SK-MEL-5 (cell line): ENCODE data around the gene TPM1. TPM values are rescaled to one million over a fixed set of nuclear protein-coding genes. Genes with fewer than 3 reads are reported as not detected.

Experiments
- DNase-seq: peaks from one replicate; pipeline ENCODE4 v3.0.0-alpha.2; 2016; ENCODE audit warnings: low read depth, low spot score
- in situ Hi-C: cut with HindIII; loops from 2 replicates; pipeline ENCODE4 v1.10.0; 2016; ENCODE audit warnings: low sequenced_read_pairs, high pct_unique_total_duplicates, low pct_unique_long_range_greater_than_20kb
- total RNA-seq: library from RNA; depleted of rRNA; stranded (reverse); fragments of >200 nt; shearing (Covaris generic); gene quantifications from 2 replicates; pipeline ENCODE4 v1.2.3, GENCODE V29; 2014

The TPM1 gene
- total RNA-seq, 1 experiment from 2014 or later = 29.8 TPM

DNA sequence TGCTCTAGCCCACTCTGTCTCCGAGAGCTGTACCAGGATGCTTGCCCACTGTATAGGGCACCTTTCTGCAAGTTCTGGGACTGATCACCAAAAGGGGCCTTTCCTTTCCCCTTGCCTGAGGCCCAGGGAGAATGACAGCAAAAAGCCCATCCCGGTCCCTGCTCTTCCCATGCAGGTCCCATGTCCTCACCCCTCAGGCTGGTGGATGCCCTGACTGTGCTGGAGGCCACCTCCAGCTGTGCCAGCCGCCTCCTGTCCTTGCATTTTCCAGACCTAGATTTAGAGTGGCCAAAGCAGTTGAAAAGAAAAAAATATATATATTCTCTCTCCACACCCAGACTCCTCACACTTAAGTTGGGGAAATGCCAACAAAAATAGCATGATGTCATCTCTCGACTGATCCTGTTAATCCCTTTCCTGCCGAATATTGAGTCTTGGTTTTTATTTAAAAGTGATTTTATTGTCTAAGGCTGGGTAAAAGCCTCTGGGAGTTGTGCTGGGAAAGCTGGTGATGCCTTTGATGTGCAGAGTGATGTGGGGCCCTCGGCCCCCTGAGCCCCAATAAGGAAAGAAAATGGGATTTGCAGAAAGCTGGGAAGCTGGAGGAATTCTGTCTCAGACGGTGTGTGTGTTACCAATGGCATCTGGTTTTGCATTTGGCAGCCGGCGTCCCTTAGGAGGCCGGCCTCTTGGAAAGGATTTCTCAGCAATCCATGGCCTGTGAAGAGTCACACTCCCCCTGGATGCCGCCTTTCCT, 29.3 kb upstream of the TPM1 start:
- in situ Hi-C loops = no loop called here
- DNase-seq = no peak

GRCh38 chr15:63014578-63014977, 28.0 kb upstream of the TPM1 start:
- DNase-seq = no peak
- in situ Hi-C loops = no loop called here

DNA sequence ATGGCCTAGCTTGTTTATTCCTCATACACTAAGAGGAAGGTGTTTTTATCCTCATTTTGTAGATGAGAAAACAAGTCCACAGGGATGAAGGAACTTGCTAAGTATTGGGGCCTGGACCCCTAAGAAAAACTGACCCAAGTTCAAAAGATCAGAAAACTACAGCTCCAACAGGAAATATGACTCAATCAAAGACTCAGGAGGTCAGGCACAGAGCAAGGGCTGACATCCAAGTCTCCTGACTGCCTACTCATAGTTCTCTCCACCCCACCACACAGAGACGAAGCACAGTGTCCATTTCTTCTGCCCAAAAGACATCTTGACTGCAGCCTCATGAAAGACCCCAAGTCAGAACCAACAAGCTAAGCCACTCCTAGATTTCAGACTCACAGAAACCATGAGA, 26.9 kb upstream of the TPM1 start:
- in situ Hi-C loops = no loop called here
- DNase-seq = peak; percentile 13

DNA sequence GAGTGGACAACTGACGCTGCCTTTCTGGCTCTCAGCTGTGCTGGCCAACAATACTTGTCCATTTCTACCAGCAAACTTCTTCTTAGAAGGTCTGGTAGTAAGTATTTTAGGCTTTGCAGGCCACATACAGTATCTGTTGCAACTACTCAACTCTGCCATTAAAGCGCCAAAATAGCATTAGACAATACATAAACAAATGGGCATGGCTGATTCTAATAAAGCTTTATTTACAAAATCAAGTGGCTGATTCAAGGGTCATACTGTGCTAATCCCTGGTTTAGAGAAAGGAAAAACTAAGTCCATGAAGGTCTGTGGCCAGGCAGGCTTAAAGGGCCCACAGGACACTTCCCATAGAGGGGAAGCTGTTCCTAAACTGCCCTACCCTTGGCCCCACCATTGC, 26.3 kb upstream of the TPM1 start:
- in situ Hi-C loops = no loop called here
- no peak for DNase-seq

- DNase-seq = peak; percentile 8
- in situ Hi-C loops = no loop called here
Measured at GRCh38 chr15:63018639-63019038, 23.9 kb upstream of the TPM1 start.

DNA sequence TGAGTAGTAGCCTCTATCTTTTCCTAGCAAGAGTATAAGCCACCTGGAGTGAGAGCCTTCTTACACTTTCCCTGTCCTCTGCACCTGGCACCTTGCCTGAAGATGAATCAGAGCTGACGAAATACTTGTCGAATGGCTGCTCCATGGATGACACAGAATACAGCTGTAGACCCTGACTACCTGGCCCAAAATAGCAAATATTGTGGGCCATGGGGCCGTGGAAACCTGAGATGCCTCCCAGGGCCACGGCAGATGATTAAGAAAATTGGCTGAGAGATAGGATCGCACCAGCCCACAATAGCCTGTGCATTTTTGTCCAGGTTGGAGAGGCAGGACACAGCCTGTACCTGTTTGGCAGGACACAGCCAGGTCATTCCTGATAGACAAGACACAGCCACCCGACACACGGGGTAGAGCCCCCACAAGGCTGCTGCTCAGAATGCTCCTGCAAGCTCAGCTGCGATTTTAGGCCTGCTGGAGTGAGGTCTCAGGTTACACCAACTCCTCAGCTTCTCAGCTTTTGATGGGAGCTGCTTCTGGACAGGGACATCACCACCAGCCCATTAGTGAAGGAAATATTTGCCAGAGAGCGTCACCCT, 22.9 kb upstream of the TPM1 start:
- in situ Hi-C loops = no loop called here
- no peak for DNase-seq

- DNase-seq = no peak
- in situ Hi-C loops = no loop called here
Measured at GRCh38 chr15:63020128-63020527, 22.4 kb upstream of the TPM1 start.

GRCh38 chr15:63020759-63021430, 21.7 kb upstream of the TPM1 start:
- DNase-seq = peak; percentile 6

DNA sequence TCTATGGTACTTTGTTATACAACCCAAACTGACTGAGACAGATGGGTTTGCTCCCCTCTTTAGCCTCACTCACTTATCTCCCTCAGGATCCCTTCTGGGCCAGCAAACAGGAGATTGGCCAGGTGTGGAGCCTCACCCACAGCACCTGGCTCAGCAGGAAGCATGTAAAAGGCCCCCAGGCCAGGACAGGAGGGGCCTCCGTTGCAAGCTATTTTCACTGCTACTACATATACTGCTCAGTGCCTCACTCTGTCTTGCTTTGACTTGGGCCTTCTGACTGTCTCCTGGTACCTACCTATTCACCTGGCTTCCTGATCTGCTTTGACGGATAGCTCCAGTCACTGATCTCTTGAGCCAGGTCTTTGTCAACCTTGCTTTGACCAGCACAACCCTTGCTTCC, 20.4 kb upstream of the TPM1 start:
- in situ Hi-C loops = no loop called here
- no peak for DNase-seq

More at GRCh38 chr15:63020759-63021430, 21.7 kb upstream of the TPM1 start:
- in situ Hi-C loops = no loop called here

DNA sequence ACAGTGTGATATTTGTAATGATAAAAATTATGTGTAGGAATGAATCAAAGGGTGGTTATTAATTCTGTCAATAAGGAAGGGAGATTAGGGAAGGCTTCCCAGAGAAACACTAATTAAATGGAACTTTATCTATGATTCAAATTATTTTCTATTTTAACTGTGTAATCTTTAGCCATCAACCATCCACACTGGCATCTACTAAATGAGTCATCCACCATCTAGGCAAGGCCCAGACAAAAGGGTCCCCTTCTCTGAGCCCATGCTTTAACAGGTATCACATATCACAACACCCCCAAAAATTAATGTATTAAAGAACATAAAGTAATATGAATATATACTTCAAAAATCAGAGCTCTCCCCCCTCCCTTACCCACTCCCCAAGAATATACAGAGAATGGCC, 19.9 kb upstream of the TPM1 start:
- no peak for DNase-seq
- in situ Hi-C loops = no loop called here

- no peak for DNase-seq
- in situ Hi-C loops = no loop called here
Measured at GRCh38 chr15:63023351-63023945, 19.1 kb upstream of the TPM1 start.

DNA sequence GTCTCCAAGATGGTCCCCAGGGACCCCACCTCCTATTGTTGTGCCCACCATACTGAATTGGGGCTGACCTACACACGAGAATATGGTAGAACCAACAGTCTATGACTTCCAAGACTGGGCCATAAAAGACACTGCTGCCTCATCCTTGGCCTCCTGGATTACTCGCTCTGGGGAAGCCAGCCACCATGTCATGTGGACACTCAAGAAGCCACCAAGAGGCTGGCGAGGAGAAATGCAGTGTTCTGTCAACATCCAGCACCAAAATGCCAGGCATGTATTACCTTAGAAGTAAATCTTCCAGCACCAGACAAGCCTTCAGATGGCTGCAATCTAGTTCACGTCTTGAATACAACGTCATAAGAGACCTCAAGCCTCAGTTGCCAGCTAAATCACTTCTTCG, 17.1 kb upstream of the TPM1 start:
- peak; percentile 26 for DNase-seq
- in situ Hi-C loops = no loop called here

DNA sequence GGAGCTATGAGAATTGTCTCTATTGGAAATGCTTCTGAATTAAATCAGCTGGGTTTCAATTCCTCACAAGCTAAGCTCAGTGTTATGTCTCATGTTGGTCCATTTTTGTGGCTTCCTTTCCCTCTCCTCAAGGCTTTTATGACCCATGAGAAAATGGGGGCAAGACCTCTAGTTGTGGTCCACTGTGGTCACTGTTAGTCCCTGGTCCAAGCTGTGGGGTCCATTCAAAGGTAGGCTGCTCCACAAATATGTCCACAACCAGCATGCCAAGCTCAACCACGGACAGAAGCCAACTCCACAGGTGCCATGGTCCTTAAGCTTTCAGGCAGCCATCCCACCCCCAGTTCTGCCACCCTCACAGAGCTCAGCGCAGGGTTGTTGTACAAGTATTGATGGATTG, 14.9 kb upstream of the TPM1 start:
- in situ Hi-C loops = no loop called here
- no peak for DNase-seq

DNA sequence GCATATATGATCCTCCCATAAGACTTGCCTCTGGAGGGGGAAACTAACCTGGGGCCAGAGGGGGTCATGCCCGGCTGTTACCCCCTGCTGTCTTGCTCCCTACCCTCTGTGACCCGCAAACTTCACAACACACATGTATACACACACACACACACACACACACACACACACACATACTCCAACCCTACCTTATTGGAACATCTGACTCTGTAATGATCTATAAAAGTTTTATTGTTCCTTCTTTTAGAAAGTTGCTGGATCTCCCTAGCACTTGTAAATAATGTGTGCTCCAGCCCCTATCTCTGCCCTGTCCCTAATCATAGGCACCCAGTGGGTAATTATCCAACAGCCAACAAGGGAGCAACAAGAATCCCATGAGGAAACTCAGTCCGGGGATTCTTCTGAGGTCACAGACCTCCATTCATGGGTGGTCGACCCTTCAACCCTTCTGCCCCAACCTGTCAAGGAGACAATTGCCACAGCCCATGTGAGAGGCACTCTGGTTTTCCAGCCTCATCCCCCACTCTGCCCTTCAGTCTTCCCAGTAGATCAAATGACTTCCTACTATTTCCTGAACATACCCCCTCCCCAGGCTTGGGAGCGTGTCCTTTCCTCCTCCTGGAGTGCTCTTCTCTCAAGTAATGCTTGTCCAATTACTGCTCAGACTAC, 14.0 kb upstream of the TPM1 start:
- in situ Hi-C loops = no loop called here
- DNase-seq = no peak

DNA sequence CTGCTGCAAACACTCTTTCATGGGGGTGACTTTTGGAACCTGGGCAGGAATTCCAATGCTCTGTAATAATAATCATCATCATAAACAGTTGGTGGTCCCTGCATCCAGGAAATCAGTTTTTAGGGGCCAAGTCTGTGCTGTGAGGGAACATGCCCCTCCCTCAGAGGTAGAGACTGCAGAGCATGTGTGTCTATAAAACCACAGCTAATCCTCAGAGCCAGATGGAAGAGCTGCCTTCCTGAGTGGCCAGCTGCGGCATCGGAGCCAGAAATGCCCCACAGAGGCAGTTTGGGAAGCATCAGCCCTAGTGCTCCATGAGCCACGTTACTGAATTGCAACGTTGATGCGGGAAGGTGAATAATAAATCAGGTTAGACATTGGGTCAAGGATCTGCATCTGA, 12.9 kb upstream of the TPM1 start:
- in situ Hi-C loops = no loop called here
- DNase-seq = no peak

DNA sequence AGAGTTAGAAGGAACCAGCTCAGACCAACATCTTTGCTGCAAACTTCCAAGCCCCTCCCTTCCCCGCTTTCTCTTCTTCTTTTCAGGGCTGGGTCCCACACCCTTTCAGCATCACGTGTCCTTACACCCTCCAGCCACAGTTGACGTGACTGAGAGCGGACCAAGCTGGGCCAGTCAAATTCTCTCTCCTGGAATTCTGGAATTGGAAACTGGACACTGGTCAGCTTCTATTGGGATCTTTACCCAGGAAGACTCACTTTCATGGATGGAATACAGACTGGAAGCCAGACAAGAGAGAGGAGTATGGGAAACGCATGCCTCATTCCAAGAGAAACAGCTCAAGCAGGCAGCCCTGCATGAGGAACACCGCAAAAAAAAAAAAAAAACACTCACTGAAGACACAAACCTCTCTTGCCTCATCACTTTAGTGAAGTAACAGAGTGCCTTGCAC, 12.4 kb upstream of the TPM1 start:
- DNase-seq = no peak
- in situ Hi-C loops = no loop called here

DNA sequence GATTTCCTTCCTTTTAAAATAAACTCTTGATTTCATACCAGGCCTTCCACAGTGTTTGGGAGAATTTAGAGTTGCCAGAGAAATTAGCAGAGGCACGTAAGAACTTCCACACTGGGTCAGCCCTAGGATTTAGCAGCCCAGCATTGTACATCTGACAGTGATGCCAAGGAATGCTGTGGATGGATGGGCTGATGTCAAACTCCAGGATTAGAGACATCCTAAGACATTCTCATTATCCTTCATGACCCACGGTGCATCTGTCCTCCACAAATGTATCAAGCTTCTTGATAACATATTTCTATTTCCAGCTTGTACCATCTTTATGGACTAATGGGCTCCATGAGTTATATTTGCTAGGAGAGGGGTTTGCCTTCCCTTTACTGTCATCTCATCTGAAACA, 8.0 kb upstream of the TPM1 start:
- in situ Hi-C loops = no loop called here
- no peak for DNase-seq

DNA sequence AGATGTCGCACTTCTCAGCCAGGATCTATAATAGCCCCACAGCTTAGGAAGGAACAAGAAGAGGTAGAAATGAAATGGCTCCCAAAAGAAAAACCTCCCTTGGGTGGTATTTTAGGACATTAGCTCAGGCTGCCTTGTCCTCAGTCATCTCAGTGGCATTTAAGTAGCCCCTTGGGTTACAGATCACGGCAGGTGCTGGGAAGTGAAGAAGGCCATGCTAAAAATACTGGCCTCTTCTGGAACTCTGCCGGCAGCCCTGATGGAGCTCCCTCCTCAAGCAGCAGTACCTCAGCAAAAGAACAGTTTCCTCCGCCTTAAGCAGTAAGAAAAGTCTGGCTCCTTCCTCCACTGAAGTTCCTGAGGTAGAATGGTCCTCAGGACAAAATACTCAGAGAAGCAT, 7.3 kb upstream of the TPM1 start:
- DNase-seq = no peak

More for the DNA sequence above, 7.3 kb upstream of the TPM1 start:
- in situ Hi-C loops = no loop called here
